ENCODE results near the gene ARID1B.

Gene ARID1B

DNA sequence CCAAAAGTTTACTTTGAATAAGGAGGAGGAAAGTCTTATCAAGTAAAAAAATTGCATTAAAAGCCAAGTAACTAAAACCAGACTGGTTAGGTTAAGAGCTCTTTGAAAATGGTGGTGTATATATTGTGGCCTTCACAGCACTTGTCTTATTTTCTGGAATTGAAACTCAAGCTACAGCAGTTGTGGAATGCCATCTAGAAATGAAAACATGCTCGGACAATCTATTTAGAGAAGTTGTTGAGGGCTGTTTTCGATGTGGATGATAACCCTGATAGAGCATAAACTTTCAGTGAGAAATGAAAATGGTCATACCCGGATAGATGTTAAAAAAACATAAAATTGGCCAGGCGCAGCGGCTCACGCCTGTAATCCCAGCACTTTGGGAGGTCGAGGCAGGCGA, 47.0 kb downstream of the ARID1B start:
- DNase-seq (ENCODE audit: low read depth, low spot score), result no peak

DNA sequence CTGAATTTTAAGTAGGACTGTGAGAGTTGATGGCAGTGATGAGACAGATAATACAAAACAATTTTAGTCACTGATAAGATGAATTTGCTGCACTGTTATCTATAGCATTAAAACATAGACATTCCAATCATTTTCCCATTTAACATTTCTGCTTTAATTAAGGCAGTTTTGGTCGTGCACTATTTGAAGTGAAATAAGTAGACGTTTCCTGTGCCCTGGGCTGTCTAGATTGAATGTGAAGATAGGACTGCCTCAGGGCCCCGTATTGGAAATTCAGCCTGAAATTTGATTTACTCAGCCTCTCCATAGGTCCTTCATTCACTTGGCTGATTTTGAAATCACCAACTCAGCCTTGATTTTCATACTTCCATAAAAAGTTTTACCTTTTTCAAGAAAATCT, 48.3 kb downstream of the ARID1B start:
- DNase-seq (ENCODE audit: low read depth, low spot score), result no peak

DNA sequence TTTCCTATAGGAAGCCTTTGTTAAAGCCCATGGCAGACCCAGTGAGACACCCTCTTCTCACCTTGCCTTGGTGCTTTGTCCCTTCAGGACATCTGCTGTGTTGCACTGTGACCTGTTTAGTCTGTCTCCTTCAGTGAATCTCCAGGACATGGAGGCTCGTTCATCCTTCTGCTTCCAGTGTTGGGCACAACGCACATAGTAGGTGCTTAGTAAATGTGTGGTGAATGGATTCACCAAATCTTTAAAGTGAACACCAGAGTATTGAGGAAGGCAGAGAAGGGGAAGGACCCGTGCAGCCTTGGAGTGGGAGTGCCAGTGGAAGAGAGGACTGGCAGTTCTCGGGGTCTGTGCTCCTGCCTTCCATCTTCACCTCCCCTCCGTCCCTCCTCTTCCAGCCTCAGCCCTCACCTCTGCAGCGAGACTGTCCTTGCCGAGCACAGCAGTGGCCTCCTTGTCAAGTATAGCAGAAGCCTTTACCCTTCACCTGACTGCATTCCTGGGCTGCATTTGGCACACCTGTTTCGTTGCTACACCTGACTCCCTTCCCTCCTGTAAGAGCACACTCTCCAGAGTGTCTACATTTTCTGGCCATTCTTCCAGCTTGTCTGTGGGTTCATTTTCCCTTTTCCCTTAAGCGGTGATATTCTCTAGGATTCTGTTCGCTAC, 49.2 kb downstream of the ARID1B start:
- no peak for DNase-seq (ENCODE audit: low read depth, low spot score)

DNA sequence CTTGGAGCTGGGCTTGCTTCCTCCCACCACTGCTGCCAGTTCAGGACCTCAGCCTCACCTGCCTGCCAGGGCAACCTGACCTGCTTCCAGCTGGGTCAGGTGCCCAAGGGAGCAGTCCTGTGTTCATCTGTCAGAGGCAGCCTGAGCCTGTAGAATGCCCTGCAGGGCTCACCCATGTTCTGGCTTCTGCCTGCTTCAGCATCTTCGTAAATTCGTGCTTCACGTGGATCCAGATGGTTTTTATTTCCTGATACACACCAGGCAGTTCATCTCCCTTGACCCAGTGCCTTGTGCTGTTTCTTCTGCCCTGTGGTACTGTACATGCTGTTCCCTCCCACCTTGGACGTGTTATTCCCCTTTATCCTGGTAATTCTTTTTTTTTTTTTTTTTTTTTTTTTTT, 50.2 kb downstream of the ARID1B start:
- DNase-seq (ENCODE audit: low read depth, low spot score), result no peak

DNA sequence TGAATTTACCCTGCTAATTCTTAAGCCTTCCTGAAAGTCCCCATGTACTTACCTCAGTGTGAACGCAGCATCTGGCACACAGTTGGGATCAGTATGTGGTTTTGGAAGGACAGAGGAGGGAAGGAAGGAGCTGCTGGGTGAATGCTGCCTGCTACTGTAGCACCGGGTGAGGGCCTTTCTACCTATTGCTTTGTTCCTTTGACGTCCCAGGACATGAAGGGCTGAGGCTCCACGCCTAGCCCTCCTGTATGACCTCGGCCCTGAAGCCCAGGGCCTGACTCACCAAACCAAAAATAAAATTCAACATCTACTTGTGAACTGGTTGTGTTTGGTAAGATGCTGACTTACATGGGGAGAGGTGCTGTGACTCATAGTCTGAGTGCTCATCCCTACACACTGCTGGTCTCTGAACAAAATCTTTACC, 51.1 kb downstream of the ARID1B start:
- peak; percentile 67 for DNase-seq (ENCODE audit: low read depth, low spot score)

DNA sequence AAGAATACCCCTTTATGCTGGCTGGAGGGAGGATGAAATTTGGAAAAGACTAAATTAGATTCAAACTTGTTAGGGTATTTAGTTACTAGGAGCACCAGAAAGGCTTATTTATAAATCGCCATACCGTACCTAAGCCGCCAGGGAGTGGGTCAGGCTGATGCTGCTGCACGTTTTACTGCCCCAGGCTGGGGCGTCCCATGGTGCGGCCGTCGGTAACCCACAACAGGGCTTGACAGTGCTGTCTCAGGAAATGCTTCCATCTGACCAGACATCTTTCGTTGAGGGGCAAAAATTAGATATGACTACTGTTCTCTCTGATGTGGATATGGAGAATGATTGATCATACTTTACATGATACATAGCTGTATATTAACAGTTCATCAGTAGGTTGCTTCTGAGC, 52.9 kb downstream of the ARID1B start:
- no peak for DNase-seq (ENCODE audit: low read depth, low spot score)

DNA sequence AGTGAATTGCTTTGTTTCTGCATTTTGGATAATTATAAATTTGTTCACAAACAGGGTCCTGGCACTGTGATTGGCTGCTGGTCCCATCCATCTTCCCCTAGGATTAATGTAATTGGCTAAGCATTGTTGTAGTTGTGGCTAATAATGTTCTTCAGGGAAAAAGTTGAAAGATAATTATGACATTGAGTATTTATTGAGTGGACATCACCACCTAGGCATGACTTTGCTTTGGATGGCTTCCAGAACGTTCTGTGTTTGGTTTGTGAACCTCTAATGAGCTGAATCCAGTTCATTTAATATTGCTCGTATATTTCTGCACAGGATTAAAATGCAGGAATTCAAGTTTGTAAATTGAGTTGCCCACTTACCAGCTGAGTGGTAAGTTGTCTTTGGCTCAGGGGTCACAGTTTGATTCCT, 55.1 kb downstream of the ARID1B start:
- DNase-seq (ENCODE audit: low read depth, low spot score), result peak; percentile 88

DNA sequence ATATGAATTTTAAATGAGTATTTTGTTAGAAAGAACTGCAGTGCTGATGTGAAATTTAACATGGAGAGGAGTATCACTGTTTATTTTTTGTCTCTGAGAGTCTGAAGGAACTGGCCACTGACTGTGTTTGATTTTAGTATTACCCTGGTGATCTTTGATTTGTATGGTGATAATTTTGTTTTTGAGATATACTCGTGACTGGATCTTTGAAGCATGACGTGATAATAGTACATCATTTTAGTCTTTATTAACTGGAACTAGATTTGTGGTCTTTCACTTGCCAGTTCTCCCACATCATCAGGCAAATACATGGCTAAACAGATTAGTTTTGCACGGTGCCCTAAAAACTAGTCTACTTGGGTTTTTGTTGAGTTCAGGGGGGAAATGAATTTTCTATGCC, 55.5 kb downstream of the ARID1B start:
- no peak for DNase-seq (ENCODE audit: low read depth, low spot score)

DNA sequence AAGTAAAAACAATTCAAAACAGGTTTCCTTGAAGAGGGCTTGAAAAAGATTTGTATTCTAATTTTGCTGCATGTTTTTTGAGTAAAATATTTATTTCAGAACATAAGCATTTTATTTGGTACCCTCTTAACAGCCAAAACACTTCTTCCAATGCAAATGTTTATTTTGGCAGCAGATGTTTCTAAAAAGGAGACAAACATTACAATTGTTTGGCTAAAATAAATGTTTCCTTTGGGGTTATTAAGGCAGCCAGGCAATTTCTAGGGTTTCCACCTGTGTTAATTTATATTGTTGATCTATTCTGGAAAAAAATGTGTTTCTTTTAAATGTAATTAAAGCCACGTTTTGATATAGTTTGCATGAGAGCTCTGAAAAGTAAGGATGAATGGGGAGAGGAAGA, 56.6 kb downstream of the ARID1B start:
- DNase-seq (ENCODE audit: low read depth, low spot score), result no peak

DNA sequence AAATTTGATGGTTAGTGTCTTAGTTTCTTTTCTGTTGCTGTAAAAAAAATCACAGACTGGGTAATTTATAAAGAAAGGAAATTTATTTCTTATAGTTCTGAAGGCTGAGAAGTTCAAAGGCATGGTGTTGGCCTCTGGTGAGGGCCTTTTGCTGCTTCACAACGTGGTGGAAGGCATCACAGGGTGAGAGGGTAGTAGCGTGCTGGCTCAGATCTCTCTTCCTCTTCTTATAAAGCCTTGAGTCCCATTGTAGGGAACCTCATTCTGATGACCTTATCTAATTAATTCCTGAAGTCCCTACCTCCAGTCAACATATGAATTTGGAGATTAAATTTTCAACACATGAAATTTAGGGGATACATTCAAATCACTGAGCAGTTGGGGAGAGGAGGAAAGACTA, 62.0 kb downstream of the ARID1B start:
- DNase-seq (ENCODE audit: low read depth, low spot score), result no peak

DNA sequence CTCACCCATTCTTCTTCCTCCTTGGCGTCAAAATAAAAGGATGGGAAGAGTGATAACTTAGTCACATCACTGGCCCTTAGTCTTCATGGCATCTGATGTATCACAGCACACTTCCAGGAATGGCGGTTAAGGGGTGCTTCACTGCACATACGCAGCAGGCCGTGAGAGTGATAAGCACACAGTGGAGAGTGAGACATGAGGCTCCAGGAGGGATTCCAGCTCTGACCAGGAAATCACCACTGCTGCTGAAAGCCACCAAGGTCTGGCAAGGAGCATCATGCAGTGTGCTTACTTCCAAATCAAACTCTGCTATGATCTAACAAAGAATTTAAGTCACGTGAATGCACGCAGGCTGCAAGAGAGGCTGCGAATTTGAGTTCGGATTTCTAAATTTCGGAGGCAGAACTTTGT, 62.4 kb downstream of the ARID1B start:
- DNase-seq (ENCODE audit: low read depth, low spot score), result peak; percentile 48

DNA sequence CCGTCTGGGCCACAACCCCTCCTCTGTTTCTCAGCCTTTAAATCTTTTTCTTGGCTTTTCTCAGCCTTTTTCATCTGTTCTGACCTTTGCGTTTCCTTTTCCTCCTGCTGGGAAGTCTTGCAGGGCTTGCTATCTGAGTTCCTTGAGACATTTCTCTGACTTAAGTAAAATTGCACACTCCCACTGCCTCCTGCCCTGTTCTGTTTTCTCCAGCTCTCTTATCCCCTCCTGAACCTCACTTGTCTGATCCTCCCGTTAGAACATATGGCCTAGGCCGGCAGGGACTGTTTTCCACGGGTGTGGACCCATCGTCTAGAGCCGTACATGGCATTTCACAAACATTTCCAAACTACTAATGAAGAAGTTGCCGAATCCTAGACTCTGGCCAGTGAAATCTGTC, 63.0 kb downstream of the ARID1B start:
- no peak for DNase-seq (ENCODE audit: low read depth, low spot score)

DNA sequence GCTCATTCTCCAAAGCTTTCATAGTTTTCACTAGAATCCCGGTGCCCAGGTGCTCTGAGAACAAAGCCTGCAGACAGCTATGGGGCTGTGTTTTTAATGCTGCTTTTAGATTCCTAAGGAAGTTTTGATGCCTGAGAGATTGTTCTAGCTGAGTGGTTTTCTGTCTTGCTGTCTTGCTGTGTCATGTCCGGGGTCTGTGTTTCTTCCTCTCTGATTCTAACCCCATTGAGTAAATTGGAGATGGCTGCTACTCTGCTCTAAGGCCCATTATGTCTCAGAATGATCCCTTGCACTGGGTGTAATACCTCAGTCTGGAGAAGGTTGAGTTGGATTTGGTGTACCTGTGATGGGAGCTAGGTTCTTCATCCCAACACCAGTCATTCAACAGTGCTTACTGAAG, 63.4 kb downstream of the ARID1B start:
- no peak for DNase-seq (ENCODE audit: low read depth, low spot score)

DNA sequence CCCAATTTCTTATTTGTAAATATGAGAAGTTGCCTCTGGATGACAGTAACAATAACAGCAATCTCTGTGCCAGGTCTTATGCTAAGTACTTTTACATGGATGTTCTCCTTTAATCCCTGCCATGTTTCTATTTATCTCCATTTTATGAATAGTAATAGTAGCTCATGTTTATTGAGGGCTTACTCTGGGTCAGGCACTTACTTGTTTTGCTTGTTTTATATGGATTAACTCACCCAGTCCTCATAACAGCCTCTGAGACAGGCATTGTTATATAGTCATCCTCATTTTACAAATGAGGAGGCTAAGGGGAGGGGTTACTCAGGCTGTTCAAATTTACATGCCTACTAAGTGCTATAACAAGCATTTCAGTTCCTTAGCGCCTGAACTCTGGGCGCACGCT, 64.3 kb downstream of the ARID1B start:
- no peak for DNase-seq (ENCODE audit: low read depth, low spot score)

DNA sequence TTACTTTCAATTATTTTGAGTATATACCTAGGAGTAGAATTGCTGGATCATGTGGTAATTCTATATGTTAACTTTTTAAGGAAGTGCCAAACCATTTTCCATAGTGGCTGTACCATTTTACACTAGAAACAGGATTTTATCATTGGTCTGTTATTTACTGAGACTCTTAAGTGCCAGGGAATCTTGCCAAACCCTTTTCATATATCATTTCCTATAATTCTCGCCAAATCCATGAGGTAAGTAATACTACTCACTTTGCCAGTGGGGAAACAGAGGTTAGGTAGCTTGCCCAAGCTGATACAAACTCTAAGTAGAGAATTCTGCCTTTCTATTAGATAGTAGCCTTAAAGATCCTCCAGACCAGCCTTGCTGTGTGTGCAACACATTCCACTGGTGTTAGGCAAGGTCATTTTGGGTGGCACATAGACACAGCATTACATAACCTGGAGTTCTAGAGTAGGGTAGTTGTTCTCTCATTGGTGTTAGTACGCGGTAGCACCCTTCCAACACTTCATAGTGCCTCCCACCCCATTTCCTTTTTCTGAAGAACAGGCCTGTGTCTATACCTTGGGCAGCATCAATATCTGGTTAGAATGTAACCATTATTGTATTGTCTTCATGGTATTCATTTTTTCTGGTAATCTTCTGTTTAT, 65.5 kb downstream of the ARID1B start:
- no peak for DNase-seq (ENCODE audit: low read depth, low spot score)

DNA sequence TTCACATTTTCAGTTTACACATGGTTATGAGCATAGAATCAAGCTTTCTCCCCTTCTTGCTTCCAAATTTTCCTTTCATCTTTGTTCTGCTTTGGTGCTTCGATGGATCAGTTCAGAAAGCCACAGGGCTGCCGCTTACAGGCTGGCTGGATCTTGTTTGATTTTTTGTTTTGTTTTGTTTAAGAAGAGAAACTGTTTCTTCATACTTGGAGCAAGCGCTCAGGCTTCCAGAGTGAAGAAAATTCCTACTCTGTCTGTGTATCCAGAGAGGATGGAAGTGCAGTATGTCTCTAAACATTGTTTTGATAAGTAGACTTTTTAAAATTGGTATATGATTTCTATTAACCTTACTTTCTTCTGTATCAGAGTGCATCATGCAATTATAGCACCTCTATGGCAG, 66.9 kb downstream of the ARID1B start:
- no peak for DNase-seq (ENCODE audit: low read depth, low spot score)

DNA sequence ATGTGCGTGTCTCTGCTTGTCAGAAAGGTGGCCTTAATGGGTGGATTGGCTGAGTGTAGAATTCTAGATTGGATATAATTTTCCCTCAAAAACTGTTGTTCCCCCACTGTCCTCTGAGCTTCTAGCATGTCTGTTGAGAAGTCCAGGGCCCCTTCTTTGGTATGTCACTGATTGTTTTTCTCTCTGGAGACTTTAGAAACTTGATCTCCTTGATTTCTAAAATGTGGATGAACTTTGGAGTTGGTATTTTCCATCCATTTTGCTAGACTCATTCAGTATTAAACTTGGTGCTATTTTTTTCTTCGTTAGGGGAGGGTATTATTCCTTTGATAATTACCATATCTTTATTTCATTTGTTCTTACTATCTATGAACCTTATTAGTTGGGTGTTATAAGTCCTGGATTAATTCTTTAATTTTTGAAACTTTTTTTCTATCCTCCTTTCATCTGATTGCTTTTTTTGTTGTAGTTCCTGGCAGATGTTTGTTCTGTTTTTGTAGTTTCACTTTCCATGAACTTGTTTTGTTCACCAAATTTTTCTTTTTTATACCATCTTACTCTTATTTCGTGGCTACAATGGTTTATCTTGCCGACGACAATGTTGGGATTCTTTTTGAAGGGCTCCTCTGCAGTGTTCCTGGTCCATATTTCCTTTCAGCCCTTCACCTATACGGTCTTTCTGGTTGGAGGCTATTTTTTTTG, 68.4 kb downstream of the ARID1B start:
- DNase-seq (ENCODE audit: low read depth, low spot score), result no peak

DNA sequence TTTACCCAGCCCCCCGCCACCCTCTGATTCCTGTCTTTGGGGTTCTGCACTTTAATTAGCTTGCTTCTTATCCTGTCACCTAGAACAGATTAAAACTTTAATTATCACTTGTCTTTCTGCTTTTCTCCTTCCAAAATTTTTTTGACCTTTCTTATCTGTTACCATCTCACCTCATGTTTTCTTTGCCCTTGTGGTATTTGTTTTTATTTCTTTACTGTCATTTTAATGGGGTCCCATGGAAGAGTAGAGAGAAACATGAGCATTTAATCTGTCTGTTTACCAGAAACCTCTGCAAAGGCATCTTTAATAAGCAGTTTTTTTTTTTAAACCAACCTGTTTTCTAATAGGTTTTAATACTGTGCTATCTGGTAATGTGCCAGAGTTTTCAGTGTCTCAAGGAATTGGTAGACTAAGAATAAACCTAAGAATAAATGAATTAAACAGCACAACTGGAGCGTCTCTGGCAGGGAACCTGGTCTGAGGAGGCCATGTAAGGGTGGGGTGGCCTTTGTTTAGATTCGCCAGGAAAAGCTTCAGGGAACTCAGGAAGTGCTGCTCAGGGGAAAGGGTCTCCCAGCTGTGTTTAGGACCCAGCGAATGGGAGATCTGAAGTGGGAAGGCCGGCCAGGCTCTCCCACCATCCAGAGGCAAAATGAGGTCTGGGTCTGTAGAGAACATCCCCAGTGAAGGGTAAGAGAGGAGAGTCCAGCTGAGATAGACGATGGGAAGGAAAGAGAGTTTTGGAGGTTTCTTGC, 69.8 kb downstream of the ARID1B start:
- no peak for DNase-seq (ENCODE audit: low read depth, low spot score)

DNA sequence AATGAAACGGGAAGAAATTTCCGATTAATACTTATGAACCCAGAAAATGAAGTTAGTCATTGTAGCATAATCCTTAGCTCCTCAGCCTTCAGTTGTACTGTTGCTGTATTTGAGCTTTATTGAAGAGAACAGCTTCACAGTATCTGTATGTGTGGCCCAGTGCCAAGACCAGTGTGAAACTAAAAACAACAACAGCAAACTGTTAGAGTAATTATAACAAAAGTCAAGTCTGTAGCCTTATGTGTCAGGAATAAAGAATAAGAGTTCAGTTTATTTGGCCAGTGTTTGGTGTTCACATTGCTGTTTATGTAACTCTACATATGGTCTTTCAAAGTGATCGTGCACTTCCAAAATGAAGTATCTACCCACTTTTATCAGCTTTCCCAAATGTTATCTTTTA, 70.9 kb downstream of the ARID1B start:
- DNase-seq (ENCODE audit: low read depth, low spot score), result no peak

DNA sequence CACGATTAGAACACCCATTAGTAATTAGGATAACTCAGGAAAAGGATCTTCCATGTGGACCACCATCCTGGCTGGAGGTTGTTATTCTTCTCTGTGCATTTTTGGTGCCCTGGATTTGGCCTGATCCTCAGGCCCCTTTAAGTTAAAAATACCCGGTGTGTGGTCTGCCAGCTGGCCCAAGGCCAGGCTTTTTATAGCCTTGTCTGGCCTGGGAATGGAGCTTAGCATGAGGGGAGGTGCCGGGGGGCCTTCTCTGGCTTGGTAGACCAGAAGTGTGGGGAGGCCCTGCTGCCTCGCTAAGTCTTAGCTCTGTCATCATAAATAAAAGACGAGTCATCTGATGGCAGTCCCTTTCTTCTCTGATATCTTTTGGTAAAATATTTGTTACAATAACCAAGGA, 71.4 kb downstream of the ARID1B start:
- peak; percentile 57 for DNase-seq (ENCODE audit: low read depth, low spot score)

DNA sequence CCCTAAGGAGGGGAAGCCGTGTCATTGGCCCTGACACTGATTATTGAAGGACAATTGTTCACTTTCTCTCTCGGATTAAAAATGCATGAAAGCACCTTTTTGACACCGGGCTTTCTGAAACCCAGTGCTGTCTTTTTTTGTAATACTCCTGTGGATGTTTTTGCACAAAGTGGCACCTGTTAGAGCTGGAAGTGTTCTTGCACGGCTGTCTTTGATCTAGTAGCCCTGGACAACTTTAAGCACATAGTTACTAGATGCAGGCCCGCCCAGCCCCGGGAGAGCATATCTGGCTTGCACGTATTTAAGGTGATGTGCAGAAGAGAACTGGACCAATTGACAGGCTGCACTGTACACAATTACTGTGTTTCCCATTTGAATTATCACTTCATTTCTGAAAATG, 72.6 kb downstream of the ARID1B start:
- no peak for DNase-seq (ENCODE audit: low read depth, low spot score)

DNA sequence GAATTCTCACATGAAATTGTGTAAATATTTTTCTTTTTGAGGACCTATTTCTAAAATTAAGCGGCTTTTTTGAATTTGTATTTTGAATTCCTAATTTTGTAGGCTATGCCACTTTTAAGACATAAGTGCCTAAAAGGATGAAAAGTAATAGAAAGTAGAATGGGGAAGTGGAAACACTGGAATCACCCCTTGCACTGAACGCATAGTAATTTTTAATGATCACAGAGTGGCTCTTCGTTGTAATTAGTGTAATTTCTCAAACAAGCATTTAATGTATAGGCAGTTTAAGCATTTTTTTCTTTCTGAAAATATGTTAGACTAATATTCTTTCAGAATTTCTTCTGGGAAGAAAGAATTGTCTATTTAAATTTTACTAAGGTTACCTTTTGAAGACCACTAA, 73.2 kb downstream of the ARID1B start:
- no peak for DNase-seq (ENCODE audit: low read depth, low spot score)

Measured in astrocyte of the hippocampus (primary cell).